IMR-90 (cell line): ENCODE measurements around the gene CAPN9. TPM values are rescaled to one million over a fixed set of nuclear protein-coding genes. Genes with fewer than 3 reads are reported as not detected.
A peak's percentile ranks its signal among the peaks of the same experiment; 100 is the strongest.

Source experiments
- ATAC-seq: fragments of 200-7000 bp; cut with Tn5 transposase; 2 replicates; pipeline ENCODE4 v1.9.1; 2020; ENCODE audit warnings: low read depth, mild to moderate bottlenecking, moderate library complexity
- BruUV-seq: library from RNA; stranded (reverse); fragments of 400-500 nt; replicated peaks from 2 replicates; lab custom pipeline; 2021; lab: Mats Ljungman, UMichigan
- CTCF ChIA-PET: fragments of 300-600 bp; formaldehyde crosslinking; extraction: SDS; loops from one replicate; lab custom pipeline; 2021; ENCODE audit warnings: antibody characterized with exemption; lab: Yijun Ruan, JAX
- POLR2A ChIA-PET: fragments of 300-600 bp; sonication (Branson Sonifier 250); formaldehyde crosslinking; loops from one replicate; lab custom pipeline; 2022; ENCODE audit warnings: antibody characterized with exemption; ENCODE audit not compliant: unreplicated experiment; lab: Charles Lee
- DNase-seq: peaks from one replicate; pipeline ENCODE4 v3.0.0; 2013
- H2AFZ ChIP-seq: replicated peaks from 2 replicates; pipeline ENCODE3; 2013; ENCODE audit warnings: low read length, mild to moderate bottlenecking; ENCODE audit not compliant: poor library complexity
- H2AK5ac ChIP-seq: 2 replicates; pipeline ENCODE4 v1.6.1; 2013; ENCODE audit warnings: low read depth, low read length, inconsistent platforms
- H2AK9ac ChIP-seq: replicated peaks from 2 replicates; pipeline ENCODE3; 2013; ENCODE audit warnings: mild to moderate bottlenecking, low read depth, low read length, moderate library complexity; ENCODE audit not compliant: poor library complexity
- H2BK120ac ChIP-seq: 2 replicates; pipeline ENCODE4 v1.6.1; 2013; ENCODE audit warnings: low read depth, low read length, inconsistent platforms
- H2BK15ac ChIP-seq: 3 replicates; pipeline ENCODE4 v1.6.1; 2013; ENCODE audit warnings: low read depth, low read length, inconsistent platforms
- H2BK20ac ChIP-seq: 2 replicates; pipeline ENCODE4 v1.6.1; 2013; ENCODE audit warnings: low read depth, mild to moderate bottlenecking, inconsistent platforms, low read length, moderate library complexity
- H2BK5ac ChIP-seq: 2 replicates; pipeline ENCODE4 v1.6.1; 2013; ENCODE audit warnings: mild to moderate bottlenecking, low read depth, low read length, inconsistent platforms; ENCODE audit not compliant: poor library complexity, severe bottlenecking
- H3K14ac ChIP-seq: replicated peaks from 2 replicates; pipeline ENCODE4 v1.6.1; 2013; ENCODE audit warnings: low read depth, low read length, inconsistent platforms
- H3K18ac ChIP-seq: 2 replicates; pipeline ENCODE4 v1.6.1; 2013; ENCODE audit warnings: low read depth, low read length, control low read depth
- H3K23ac ChIP-seq: 2 replicates; pipeline ENCODE4 v1.6.1; 2013; ENCODE audit warnings: low read depth, low read length, inconsistent platforms
- H3K27ac ChIP-seq: 2 replicates; pipeline ENCODE4 v1.5.1; 2013; ENCODE audit warnings: mild to moderate bottlenecking, control low read depth, low read length; ENCODE audit not compliant: insufficient read depth
- H3K27me3 ChIP-seq: 2 replicates; pipeline ENCODE4 v1.6.1; 2013; ENCODE audit warnings: low read length; ENCODE audit not compliant: control insufficient read depth, insufficient read depth
- H3K36me3 ChIP-seq: 2 replicates; pipeline ENCODE4 v1.6.1; 2013; ENCODE audit warnings: low read length, mixed read lengths; ENCODE audit not compliant: control insufficient read depth, insufficient read depth
- H3K4ac ChIP-seq: 2 replicates; pipeline ENCODE4 v1.6.1; 2013; ENCODE audit warnings: low read depth, low read length, inconsistent platforms
- H3K4me1 ChIP-seq: 2 replicates; pipeline ENCODE4 v1.6.1; 2013; ENCODE audit warnings: low read length, mixed read lengths; ENCODE audit not compliant: control insufficient read depth, insufficient read depth
- H3K4me2 ChIP-seq: 2 replicates; pipeline ENCODE4 v1.6.1; 2013; ENCODE audit warnings: low read depth, mild to moderate bottlenecking, control low read depth, low read length, moderate library complexity
- H3K4me3 ChIP-seq: 2 replicates; pipeline ENCODE4 v1.5.1; 2013; ENCODE audit warnings: low read depth, mild to moderate bottlenecking, control low read depth, low read length, moderate library complexity; ENCODE audit not compliant: insufficient read depth
- H3K56ac ChIP-seq: 2 replicates; pipeline ENCODE4 v1.6.1; 2013; ENCODE audit warnings: low read length, inconsistent platforms; ENCODE audit not compliant: insufficient read depth; ENCODE audit errors: extremely low read depth
- H3K79me1 ChIP-seq, 2 experiments: 2 replicates each; pipeline ENCODE4 v1.6.1; 2013; ENCODE audit warnings: low read length in 2 of 2, inconsistent platforms in 1 of 2, low read depth in 1 of 2
- H3K9ac ChIP-seq: 2 replicates; pipeline ENCODE4 v1.6.1; 2013; ENCODE audit warnings: low read depth, low read length, control low read depth
- H3K9me1 ChIP-seq: 2 replicates; pipeline ENCODE4 v1.6.1; 2013; ENCODE audit warnings: low read length, inconsistent platforms; ENCODE audit not compliant: insufficient read depth
- H3K9me3 ChIP-seq: 2 replicates; pipeline ENCODE4 v1.6.1; 2013; ENCODE audit warnings: low read length; ENCODE audit not compliant: control insufficient read depth, insufficient read depth
- H4K20me1 ChIP-seq: 2 replicates; pipeline ENCODE4 v1.6.1; 2013; ENCODE audit warnings: low read length, inconsistent platforms; ENCODE audit not compliant: insufficient read depth
- H4K5ac ChIP-seq: 2 replicates; pipeline ENCODE4 v1.6.1; 2013; ENCODE audit warnings: mild to moderate bottlenecking, low read depth, low read length, control low read depth
- H4K8ac ChIP-seq, 2 experiments: 2 replicates each; pipeline ENCODE4 v1.6.1; 2013; ENCODE audit warnings: low read depth in 2 of 2, low read length in 2 of 2, control low read depth in 1 of 2, inconsistent platforms in 1 of 2
- H4K91ac ChIP-seq: 2 replicates; pipeline ENCODE4 v1.6.1; 2013; ENCODE audit warnings: low read depth, low read length, inconsistent platforms; ENCODE audit not compliant: insufficient read depth
- CEBPB ChIP-seq: IDR thresholded peaks from 2 replicates; pipeline ENCODE4 v1.6.1; 2012; ENCODE audit warnings: low read depth, low read length, improper control_type of control experiment
- CTCF ChIP-seq: conservative IDR thresholded peaks from 2 replicates; pipeline ENCODE4 v1.5.1; 2012; ENCODE audit warnings: mild to moderate bottlenecking, low read depth, low read length, improper control_type of control experiment
- FOS ChIP-seq: fragments of 150-350 bp; IDR thresholded peaks from 2 replicates; pipeline ENCODE4 v1.6.1; 2016; ENCODE audit warnings: low read depth, low read length
- MAFK ChIP-seq: IDR thresholded peaks from 2 replicates; pipeline ENCODE4 v1.6.1; 2012; ENCODE audit warnings: low read depth, low read length, improper control_type of control experiment
- POLR2A ChIP-seq: IDR thresholded peaks from 2 replicates; pipeline ENCODE4 v1.6.1; 2012; ENCODE audit warnings: mild to moderate bottlenecking, low read depth, low read length
- SMC3 ChIP-seq: fragments of 150-350 bp; IDR thresholded peaks from 2 replicates; pipeline ENCODE4 v1.6.1; 2016; ENCODE audit warnings: low read depth, mild to moderate bottlenecking, antibody characterized with exemption, low read length, moderate library complexity
- WGBS, 2 experiments: methylation state at CpG; one replicate each; pipeline versions ENCODE4 v1.1.5 to v1.1.7; 2013; ENCODE audit warnings: missing lambda C conversion rate in 2 of 2; ENCODE audit not compliant: insufficient read length in 1 of 2; ENCODE audit errors: extremely low coverage in 2 of 2; 5-methylcytosine and 5-hydroxymethylcytosine counted together
- dilution Hi-C: fragments of 300-500 bp; cut with HindIII; formaldehyde crosslinking; loops from one replicate; pipeline ENCODE4 v1.14.3; 2018; ENCODE audit warnings: low sequenced_read_pairs; ENCODE audit not compliant: unreplicated experiment
- in situ Hi-C: fragments of 300-500 bp; cut with MboI; formaldehyde crosslinking; loops from 3 replicates; pipeline ENCODE4 v1.14.3; 2019; ENCODE audit warnings: low sequenced_read_pairs, inconsistent platforms, mixed read lengths
- intact Hi-C: fragments of 100-400 bp; cut with micrococcal nuclease; formaldehyde crosslinking; loops from 2 replicates; pipeline ENCODE4 v1.10.0; 2022
- polyA plus RNA-seq, 3 experiments: library from polyadenylated mRNA; depleted of rRNA; stranded (reverse); fragments of >200 nt; gene quantifications; 2 replicates each; pipeline ENCODE4 v1.2.3, GENCODE V29; 2012; ENCODE audit warnings: low replicate concordance in 1 of 3
- total RNA-seq: library from RNA; depleted of rRNA; stranded (reverse); fragments of >200 nt; gene quantifications from 2 replicates; pipeline ENCODE4 v1.2.3, GENCODE V29; 2012

Gene CAPN9
- total and polyA plus RNA-seq, 2 of the 4 experiments (the other 2 are of a cell fraction), result not detected

- H3K27me3 ChIP-seq, result no peaks in the 10 kb centered on the region
- peak overlapping the region; percentile 18 for H4K5ac ChIP-seq
- no peak overlapping the region for H3K56ac ChIP-seq
- no peaks in the 10 kb centered on the region for H3K9me3 ChIP-seq
- peaks cover 26% of the 10 kb centered on the region; the same call in 1 of the 2 replicates for H3K9me1 ChIP-seq
- H3K79me1 ChIP-seq, result no peaks in the 10 kb centered on the region; a peak in 1 of 4 replicates
- in situ Hi-C loops (no loop called here), intact Hi-C loops (no loop called here), dilution Hi-C loops (no loop called here)
- no TSS peak for BruUV-seq
- peak overlapping the region; percentile 53 for H3K4me2 ChIP-seq
- no peak overlapping the region for H3K4me3 ChIP-seq
- peak overlapping the region; percentile 44 for H3K23ac ChIP-seq
- H4K20me1 ChIP-seq, result peaks cover 5% of the 10 kb centered on the region; the same call in 1 of the 2 replicates
- peak overlapping the region; percentile 8; the same call in 1 of the 2 replicates for H4K91ac ChIP-seq
- DNase-seq, result peak; percentile 86
- no peak overlapping the region for H3K9ac ChIP-seq
- H2BK5ac ChIP-seq, result peak overlapping the region; percentile 44
- peak overlapping the region; percentile 60 for H2BK120ac ChIP-seq
- peak overlapping the region; percentile 69 for H2AFZ ChIP-seq
- peak overlapping the region; percentile 66; the same call in 1 of the 2 replicates for H2BK20ac ChIP-seq
- peak; percentile 55; the same call in 1 of the 2 replicates for TF ChIP-seq CEBPB
- no peak for TF ChIP-seq POLR2A
- TF ChIP-seq MAFK, result peak; percentile 21; the same call in 1 of the 2 replicates
- TF ChIP-seq FOS, result peak; percentile 62
- no peak for TF ChIP-seq SMC3
- no peak for TF ChIP-seq CTCF
- WGBS, 2 experiments, result 43% methylated on average over 1 of the region's 11 CpGs; no CpG with 5 or more reads in 1 of the 2 experiments
- H3K27ac ChIP-seq, result peak overlapping the region; percentile 57; the same call in 1 of the 2 replicates
- CTCF ChIA-PET, result no interaction called here
- peak overlapping the region; percentile 55 for H3K18ac ChIP-seq
- peaks cover 24% of the 10 kb centered on the region for H3K4me1 ChIP-seq
- peak overlapping the region; percentile 79; the same call in 1 of the 2 replicates for H2AK5ac ChIP-seq
- POLR2A ChIA-PET, result no interaction called here
- peak overlapping the region; percentile 67 for H3K4ac ChIP-seq
- H2AK9ac ChIP-seq, result peak overlapping the region; percentile 39
- H3K36me3 ChIP-seq, result no peaks in the 10 kb centered on the region
- H2BK15ac ChIP-seq, result peak overlapping the region; percentile 22; the same call in 2 of the 3 replicates
- ATAC-seq, result peak; percentile 69
- 0 out of 4 replicates have a peak overlapping the region, but pooled peaks of 1 of the 2 experiments have one; percentile 16 for H4K8ac ChIP-seq
- H3K14ac ChIP-seq, result peak overlapping the region; percentile 63
Measured at GRCh38 chr1:230824919-230825721, 77.9 kb downstream of the CAPN9 start.
